Activated T-helper 17 cell treated with anti-CD3 and anti-CD28 coated beads, Interleukin-2, amount 50 U/mL, for 72 hours (primary cell): ENCODE data around the gene C1QTNF8. TPM values are rescaled to one million over a fixed set of nuclear protein-coding genes. Genes with fewer than 3 reads are reported as not detected.

Experiments used
- ATAC-seq: fragments of 150-1000 bp; cut with Tn5 transposase; replicated peaks from 2 replicates; pipeline ENCODE4 v1.10.0; 2021; ENCODE audit warnings: mild to moderate bottlenecking, moderate library complexity
- H3K27ac Mint-ChIP-seq: one replicate; pipeline ENCODE4 v1.8.0; 2022; ENCODE audit warnings: mixed read lengths
- H3K27me3 Mint-ChIP-seq: one replicate; pipeline ENCODE4 v1.8.0; 2022; ENCODE audit warnings: mixed read lengths
- H3K36me3 Mint-ChIP-seq: one replicate; pipeline ENCODE4 v1.8.0; 2022; ENCODE audit warnings: low read depth, mild to moderate bottlenecking, mixed read lengths
- H3K4me1 Mint-ChIP-seq: one replicate; pipeline ENCODE4 v1.8.0; 2022; ENCODE audit warnings: mixed read lengths
- H3K4me3 Mint-ChIP-seq: one replicate; pipeline ENCODE4 v1.8.0; 2022; ENCODE audit warnings: mild to moderate bottlenecking, mixed read lengths
- H3K9me3 Mint-ChIP-seq: one replicate; pipeline ENCODE4 v1.8.0; 2022; ENCODE audit warnings: mixed read lengths
- total RNA-seq, 2 donors: library from RNA; stranded (reverse); gene quantifications; one replicate each; pipeline ENCODE4 v1.2.3, GENCODE V29; 2022

C1QTNF8 gene
- not detected for total RNA-seq

DNA sequence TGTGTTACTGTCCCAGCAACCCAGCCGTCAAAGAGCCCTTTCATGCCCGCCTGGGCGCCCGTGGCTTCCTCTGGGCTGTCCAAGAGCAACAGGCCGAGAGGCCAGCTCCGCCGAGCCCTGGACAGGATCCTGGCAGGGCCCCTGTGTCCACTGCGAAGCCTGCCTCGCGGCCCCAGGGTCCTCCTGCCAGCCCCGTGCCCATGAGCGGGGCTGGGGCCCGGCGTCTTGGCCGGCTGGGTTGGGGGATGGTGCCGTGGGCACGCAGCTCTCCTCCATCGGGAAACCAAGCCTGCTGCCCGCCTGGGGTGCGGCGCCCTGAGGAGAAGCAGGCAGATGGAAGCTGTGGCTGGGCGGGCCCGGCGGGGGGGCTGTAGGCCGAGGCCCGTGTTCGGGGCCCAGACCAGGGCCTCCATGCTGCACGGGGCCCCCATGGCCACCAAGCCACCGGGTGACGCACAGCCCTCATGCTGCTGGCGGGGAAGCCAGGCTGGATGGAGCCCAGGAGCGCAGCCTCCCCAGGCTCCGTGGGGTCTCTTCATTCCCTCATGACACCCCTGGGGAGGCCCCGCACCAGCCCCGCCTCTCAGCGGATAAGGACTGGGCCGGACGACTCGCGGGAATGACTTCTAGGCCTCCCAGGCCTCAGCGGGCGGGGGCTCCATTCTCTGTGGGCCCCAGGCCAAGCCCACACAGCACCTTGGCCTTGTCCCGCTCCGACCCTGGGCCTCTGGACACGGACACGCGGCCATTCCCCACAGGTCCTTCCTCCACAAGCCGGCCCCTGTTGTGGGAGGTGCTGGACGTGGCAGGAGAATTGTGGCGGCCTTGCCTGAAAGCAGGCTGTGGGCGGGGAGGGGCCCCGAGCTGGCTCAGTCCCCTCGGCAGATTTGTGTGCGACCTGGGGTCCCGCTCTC, at the start of gene C1QTNF8:
C1QTNF8 (minus strand) TSS at position 76 of the 914 bp plus-strand sequence. CDS start 1,322 bp downstream, outside the sequence.
- Mint-ChIP-seq H3K27me3 (no peaks in the 10 kb centered on the region), H3K4me1 (no peaks in the 10 kb centered on the region), H3K36me3 (no peaks in the 10 kb centered on the region), H3K4me3 (no peak within 1 kb of the TSS), H3K9me3 (no peaks in the 10 kb centered on the region), H3K27ac (no peak within 1 kb of the TSS)
- ATAC-seq = no peak

GRCh38 chr16:1145383-1146100, 49.5 kb upstream of the C1QTNF8 start:
- no peak for ATAC-seq
- no peak overlapping the region for H3K4me3 Mint-ChIP-seq
- no peaks in the 10 kb centered on the region for H3K36me3 Mint-ChIP-seq
- no peaks in the 10 kb centered on the region for H3K27me3 Mint-ChIP-seq
- no peaks in the 10 kb centered on the region for H3K4me1 Mint-ChIP-seq
- no peak overlapping the region for H3K27ac Mint-ChIP-seq
- peaks cover 3% of the 10 kb centered on the region for H3K9me3 Mint-ChIP-seq

DNA sequence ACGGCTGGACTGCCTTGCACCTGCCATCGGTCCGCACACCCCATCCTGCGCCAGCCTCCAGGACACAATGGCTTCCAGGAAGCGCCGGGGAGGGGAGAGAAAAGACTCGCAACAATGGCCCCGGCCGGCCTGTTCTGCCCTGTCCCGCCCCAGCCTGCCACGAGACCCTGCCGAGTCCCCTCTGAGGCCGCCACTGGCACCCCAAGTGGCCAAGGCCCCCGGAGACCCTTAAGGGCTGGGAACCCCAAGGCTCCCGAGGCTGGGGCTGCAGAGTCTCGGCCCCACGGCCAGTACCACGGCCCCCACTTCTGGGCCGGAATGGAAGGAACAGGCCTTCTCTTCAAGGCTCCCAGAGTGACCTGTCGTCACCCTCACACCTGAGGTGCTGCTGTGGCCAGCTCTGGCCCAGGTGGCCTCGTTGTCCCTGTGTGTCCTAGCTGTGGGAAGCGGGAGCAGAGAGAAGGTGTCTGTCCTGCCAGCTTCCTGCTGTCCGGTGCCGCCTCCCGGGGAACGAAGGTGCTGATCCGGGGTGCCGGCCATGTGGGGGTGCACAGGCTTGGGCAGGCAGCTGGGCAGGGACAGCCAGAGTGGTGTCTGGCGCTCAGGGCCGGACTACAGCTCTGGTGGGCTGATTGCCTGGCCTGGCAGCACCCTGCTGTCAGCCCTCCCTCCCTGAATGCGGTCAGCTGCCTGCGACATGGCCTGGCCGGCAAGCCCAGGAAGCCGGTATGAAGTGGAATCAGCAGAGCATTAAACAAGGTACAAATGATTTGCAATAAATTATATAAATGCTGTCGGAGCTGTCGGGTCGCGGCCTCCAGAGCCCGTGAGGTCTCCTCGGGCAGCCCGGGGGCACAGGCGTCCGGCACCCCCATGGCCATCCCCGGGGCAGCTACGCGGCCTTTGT, 48.7 kb upstream of the C1QTNF8 start:
- Mint-ChIP-seq H3K36me3 (no peaks in the 10 kb centered on the region), H3K9me3 (peaks cover 3% of the 10 kb centered on the region), H3K27me3 (no peaks in the 10 kb centered on the region), H3K4me3 (no peak overlapping the region), H3K27ac (no peak overlapping the region), H3K4me1 (no peaks in the 10 kb centered on the region)
- ATAC-seq = no peak

DNA sequence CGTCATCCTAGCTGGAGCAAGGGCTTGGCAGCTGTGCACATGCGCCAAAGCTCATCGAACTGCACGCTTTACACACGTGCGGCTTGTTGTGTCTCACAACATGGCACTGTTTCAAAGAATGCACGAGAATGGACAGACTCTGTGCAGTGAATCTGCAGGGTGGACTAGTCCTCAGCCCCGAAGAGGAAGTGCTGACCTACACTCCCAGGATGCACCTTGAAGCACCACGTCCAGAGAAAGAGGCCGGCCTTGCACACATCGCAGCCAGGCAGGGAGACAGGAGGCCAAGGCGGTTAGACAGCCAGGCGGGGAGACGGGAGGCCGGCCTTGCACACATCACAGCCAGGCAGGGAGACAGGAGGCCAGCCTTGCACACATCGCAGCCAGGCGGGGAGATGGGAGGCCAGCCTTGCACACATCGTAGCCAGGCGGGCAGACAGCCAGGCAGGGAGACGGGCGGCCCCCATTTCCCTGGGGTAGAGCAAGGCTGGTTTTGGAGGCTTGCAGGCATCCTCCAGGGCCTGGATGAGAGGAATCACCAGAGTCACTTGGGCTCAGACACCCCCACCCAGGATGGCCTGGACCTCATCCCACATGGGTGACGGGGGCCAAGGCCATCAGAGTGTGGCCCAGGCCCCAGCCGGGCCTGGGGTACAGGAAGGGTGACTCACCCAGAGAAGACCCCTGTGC, 47.9 kb upstream of the C1QTNF8 start:
- no peaks in the 10 kb centered on the region for H3K27me3 Mint-ChIP-seq
- no peaks in the 10 kb centered on the region for H3K36me3 Mint-ChIP-seq
- H3K4me1 Mint-ChIP-seq = no peaks in the 10 kb centered on the region
- H3K9me3 Mint-ChIP-seq = peaks cover 3% of the 10 kb centered on the region
- no peak for ATAC-seq
- no peak overlapping the region for H3K4me3 Mint-ChIP-seq
- H3K27ac Mint-ChIP-seq = no peak overlapping the region

DNA sequence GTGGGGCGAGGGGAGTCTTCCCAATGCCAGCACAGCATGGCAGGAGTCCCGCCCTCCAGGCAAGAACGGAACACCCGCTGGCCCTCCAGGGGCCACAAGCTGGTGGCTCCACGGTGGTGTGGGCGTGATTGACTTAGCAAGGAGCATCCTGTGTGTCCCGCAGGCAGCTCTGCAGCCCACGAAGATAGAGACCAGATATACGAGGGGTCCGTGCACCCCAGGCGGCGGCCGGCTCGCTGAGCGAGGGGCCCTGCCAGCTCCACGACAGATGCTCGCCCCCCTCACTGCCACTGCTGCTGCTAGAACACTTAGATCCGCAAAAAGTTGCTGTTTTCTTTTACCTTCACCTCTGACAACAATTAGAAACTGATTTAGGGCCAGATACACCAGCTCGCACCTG, 46.9 kb upstream of the C1QTNF8 start:
- H3K27me3 Mint-ChIP-seq = no peaks in the 10 kb centered on the region
- no peaks in the 10 kb centered on the region for H3K4me1 Mint-ChIP-seq
- no peak overlapping the region for H3K27ac Mint-ChIP-seq
- no peak for ATAC-seq
- H3K36me3 Mint-ChIP-seq = no peaks in the 10 kb centered on the region
- peaks cover 3% of the 10 kb centered on the region for H3K9me3 Mint-ChIP-seq
- H3K4me3 Mint-ChIP-seq = no peak overlapping the region

GRCh38 chr16:1141716-1142115, 45.7 kb upstream of the C1QTNF8 start:
- Mint-ChIP-seq H3K9me3 (no peaks in the 10 kb centered on the region), H3K27ac (no peak overlapping the region), H3K36me3 (no peaks in the 10 kb centered on the region), H3K4me3 (no peak overlapping the region), H3K27me3 (no peaks in the 10 kb centered on the region), H3K4me1 (no peaks in the 10 kb centered on the region)
- ATAC-seq = no peak

DNA sequence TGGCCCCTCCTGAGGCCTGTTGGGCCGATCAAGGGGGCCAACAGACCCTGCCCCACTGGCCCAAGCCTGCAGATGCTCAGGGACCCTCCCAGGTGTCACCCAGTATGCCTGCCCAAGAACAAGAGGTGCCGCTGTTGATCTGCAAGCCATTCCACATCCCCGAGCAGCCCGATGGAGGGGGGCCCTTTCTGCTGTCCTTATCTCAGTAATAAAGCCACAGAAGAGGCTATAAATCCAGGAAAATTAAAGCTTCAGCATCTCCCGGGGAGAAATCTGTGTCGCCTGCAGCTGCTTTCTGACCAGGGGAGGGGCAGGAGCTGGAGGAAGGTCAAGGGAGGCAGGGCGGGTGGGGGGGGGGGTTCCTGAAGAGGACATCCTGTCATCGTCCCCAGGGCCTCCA, 45.1 kb upstream of the C1QTNF8 start:
- no peaks in the 10 kb centered on the region for H3K9me3 Mint-ChIP-seq
- H3K27ac Mint-ChIP-seq = no peak overlapping the region

GRCh38 chr16:1140582-1141162, 44.6 kb upstream of the C1QTNF8 start:
- H3K4me3 Mint-ChIP-seq = no peak overlapping the region
- H3K4me1 Mint-ChIP-seq = no peaks in the 10 kb centered on the region
- no peaks in the 10 kb centered on the region for H3K36me3 Mint-ChIP-seq
- no peak for ATAC-seq
- no peak overlapping the region for H3K27ac Mint-ChIP-seq
- no peaks in the 10 kb centered on the region for H3K27me3 Mint-ChIP-seq
- H3K9me3 Mint-ChIP-seq = no peaks in the 10 kb centered on the region

More for the DNA sequence above, 45.1 kb upstream of the C1QTNF8 start:
- Mint-ChIP-seq H3K4me1 (no peaks in the 10 kb centered on the region), H3K36me3 (no peaks in the 10 kb centered on the region), H3K4me3 (no peak overlapping the region), H3K27me3 (no peaks in the 10 kb centered on the region)
- ATAC-seq = no peak

- Mint-ChIP-seq H3K4me3 (no peak overlapping the region), H3K27ac (no peak overlapping the region), H3K27me3 (no peaks in the 10 kb centered on the region), H3K9me3 (no peaks in the 10 kb centered on the region), H3K4me1 (no peaks in the 10 kb centered on the region), H3K36me3 (no peaks in the 10 kb centered on the region)
- no peak for ATAC-seq
Observed at GRCh38 chr16:1137604-1138003, 41.6 kb upstream of the C1QTNF8 start.

DNA sequence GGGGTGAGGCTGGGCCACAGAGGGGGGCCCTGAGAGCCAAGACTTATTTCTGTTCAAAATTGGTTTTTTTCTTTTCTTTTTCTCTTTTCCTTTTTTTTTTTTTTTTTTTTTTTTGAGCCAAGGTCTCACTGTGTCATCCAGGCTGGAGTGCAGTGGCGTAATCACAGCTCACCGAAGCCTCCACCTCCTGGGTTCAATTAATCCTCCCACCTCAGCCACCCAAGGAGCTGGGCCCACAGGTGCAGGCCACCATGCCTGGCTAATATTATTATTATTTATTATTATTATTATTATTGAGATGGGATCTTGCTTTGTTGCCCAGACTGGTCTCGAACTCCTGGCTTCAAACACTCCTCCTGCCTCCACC, 39.4 kb upstream of the C1QTNF8 start:
- Mint-ChIP-seq H3K36me3 (no peaks in the 10 kb centered on the region), H3K4me1 (no peaks in the 10 kb centered on the region), H3K27ac (no peak overlapping the region), H3K27me3 (no peaks in the 10 kb centered on the region), H3K4me3 (no peak overlapping the region), H3K9me3 (no peaks in the 10 kb centered on the region)
- ATAC-seq = no peak

- Mint-ChIP-seq H3K36me3 (no peaks in the 10 kb centered on the region), H3K27ac (no peak overlapping the region), H3K9me3 (no peaks in the 10 kb centered on the region), H3K27me3 (no peaks in the 10 kb centered on the region), H3K4me1 (no peaks in the 10 kb centered on the region), H3K4me3 (no peak overlapping the region)
- ATAC-seq = no peak
Observed at GRCh38 chr16:1134776-1135458, 38.9 kb upstream of the C1QTNF8 start.

DNA sequence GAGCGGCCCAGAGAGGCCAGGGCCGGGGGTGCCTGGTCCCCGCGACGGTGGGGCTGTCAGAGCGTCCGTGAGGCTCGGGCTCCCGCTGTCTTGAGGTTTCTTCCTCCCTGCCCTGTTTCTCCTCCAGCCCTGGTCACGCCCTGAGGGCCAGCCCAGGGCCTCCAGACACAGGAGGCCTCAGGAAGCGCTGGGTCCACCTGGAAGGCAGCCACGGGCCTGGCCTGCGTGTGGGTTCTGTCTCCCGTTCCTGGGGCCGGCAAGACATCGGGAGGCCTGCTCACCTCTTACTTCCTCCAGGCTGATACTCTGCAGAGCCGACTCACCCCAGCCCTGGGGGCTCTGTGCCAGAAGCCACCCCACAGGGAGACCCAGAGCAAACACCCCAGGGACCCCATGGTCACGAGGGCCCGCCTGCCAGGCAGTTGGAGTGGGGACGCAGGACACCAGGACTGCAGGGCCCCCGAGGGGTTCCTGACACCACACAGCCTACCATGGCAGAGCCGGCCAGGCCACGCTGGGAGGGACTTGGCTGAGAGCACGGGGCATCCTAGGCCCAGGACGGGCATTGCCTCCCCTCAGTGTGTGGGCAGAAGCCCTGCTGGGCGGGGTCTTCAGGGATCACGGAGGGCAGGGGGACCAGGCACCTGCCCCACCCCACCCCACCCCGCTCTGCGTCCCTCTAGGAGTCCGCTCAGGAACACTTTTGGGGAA, 37.9 kb upstream of the C1QTNF8 start:
- Mint-ChIP-seq H3K4me3 (no peak overlapping the region), H3K27me3 (no peaks in the 10 kb centered on the region), H3K9me3 (no peaks in the 10 kb centered on the region), H3K27ac (no peak overlapping the region), H3K36me3 (no peaks in the 10 kb centered on the region), H3K4me1 (no peaks in the 10 kb centered on the region)
- no peak for ATAC-seq

GRCh38 chr16:1133271-1133670, 37.2 kb upstream of the C1QTNF8 start:
- Mint-ChIP-seq H3K4me3 (no peak overlapping the region), H3K27me3 (no peaks in the 10 kb centered on the region), H3K9me3 (no peaks in the 10 kb centered on the region), H3K4me1 (no peaks in the 10 kb centered on the region), H3K27ac (no peak overlapping the region), H3K36me3 (no peaks in the 10 kb centered on the region)
- no peak for ATAC-seq
